ENCODE measurements around the gene SAFB.

The SAFB gene

GRCh38 chr19:5678071-5678718, 55.3 kb downstream of the SAFB start:
- POLR2A ChIA-PET, result interaction anchor here (0.5 kb wide), 2 partner anchors 22 to 961 kb away, joined by 3 to 5 read pairs; no protein-coding TSS in a partner anchor
- no peak for TF ChIP-seq CTCF (IDR thresholded peaks at IDR 0.05; ENCODE audit: control extremely low read depth, extremely low read depth, low read depth, missing control alignments)
- DNase-seq (ENCODE audit: extremely low spot score), result no peak
- CTCF ChIA-PET, result interaction anchor here (5.5 kb wide), 1 partner anchor 10 kb away, joined by 32 read pairs; the partner anchor contains the start of gene RPL36

GRCh38 chr19:5679289-5680083, 56.6 kb downstream of the SAFB start:
- no peak for TF ChIP-seq CTCF (IDR thresholded peaks at IDR 0.05; ENCODE audit: control extremely low read depth, extremely low read depth, low read depth, missing control alignments)
- ChIA-PET POLR2A (interaction anchor here (0.6 to 0.8 kb wide), 2 partner anchors 12 to 41 kb away, joined by 3 read pairs; partner anchors contain the start of gene CATSPERD), CTCF (interaction anchor here (5.5 kb wide), 1 partner anchor 9 kb away, joined by 32 read pairs; the partner anchor contains the start of gene RPL36)
- peak; percentile 20 for DNase-seq (ENCODE audit: extremely low spot score)

DNA sequence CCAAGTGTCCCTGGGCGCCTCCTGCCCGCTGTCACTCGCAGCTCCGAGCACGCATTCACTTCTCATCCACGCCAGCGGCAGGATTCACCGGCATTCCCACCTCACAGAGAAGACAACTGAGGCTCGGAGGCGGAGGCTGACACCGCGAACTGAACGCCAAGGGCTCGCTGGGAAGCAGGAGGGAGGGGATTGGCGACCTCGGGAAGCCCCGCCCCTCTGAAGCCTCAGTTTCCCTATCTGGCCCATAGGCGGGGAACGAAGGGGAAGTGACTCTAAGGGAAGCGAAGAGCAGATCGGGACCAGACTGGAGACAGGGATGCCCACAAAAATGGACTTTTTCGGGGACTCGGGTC, 57.2 kb downstream of the SAFB start:
- POLR2A ChIA-PET, result interaction anchor here (0.6 to 0.8 kb wide), 2 partner anchors 11 to 41 kb away, joined by 3 read pairs; partner anchors contain the start of gene CATSPERD
- CTCF ChIA-PET, result interaction anchor here (5.5 kb wide), 1 partner anchor 8 kb away, joined by 32 read pairs; the partner anchor contains the start of gene RPL36
- DNase-seq (ENCODE audit: extremely low spot score), result peak; percentile 22
- no peak for TF ChIP-seq CTCF (IDR thresholded peaks at IDR 0.05; ENCODE audit: control extremely low read depth, extremely low read depth, low read depth, missing control alignments)

DNA sequence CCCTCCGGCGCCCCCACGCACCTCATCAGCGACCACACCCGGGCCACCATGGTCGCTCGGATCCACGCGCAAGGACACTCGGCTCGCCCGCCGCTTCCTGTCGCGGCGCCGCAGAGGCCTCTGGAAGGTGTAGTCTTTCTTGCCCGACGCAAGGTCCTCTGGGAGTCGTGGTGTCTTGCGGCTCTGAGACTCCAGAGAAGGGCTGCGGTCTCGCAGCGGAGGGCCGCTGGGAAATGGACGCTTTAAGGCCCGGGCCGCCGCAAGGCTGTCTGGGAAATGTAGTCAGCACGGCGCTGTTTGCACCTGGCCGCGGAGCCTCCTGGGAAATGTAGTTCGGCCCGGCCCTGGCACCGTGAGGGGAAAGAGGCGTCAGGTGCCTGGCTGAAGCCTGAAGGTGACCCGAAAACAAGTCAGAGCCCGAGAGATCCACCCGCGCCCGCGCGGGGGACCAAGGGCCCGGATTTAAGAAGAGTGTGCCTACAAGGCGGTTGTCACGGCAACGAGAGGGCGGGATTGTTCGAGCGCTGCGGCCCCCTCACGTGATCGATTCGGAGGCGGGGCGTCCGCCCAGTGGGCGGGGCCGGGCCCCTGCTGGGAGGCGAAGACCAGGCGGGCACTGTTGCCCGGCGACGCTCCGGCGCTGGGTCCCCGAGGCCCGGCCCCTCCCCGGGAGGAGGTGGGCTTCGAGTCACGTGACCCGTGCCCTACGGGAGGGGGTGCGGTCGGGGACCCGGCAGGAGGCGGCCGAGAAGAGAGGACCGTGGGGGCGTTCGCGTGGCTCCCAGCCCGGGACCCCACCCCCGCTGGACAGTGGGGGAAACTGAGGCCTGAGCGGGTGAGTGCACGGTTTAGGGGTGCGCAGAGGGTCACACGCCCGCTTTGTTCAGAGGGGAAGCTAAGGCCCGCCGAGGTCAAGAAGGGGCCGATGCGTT, 57.8 kb downstream of the SAFB start, which contains the start of the genes HSD11B1L and MICOS13:
HSD11B1L (plus strand) TSS at position 591 of the 932 bp plus-strand sequence. CDS start 3,806 bp downstream, outside the sequence.
MICOS13 (minus strand) TSS at position 80 of the 932 bp plus-strand sequence; CDS start at position 50, 30 bp downstream.
- CTCF ChIA-PET, result no interaction called here
- POLR2A ChIA-PET, result no interaction called here
- peak; percentile 96 for DNase-seq (ENCODE audit: extremely low spot score)
- TF ChIP-seq CTCF (IDR thresholded peaks at IDR 0.05; ENCODE audit: control extremely low read depth, extremely low read depth, low read depth, missing control alignments), result no peak

DNA sequence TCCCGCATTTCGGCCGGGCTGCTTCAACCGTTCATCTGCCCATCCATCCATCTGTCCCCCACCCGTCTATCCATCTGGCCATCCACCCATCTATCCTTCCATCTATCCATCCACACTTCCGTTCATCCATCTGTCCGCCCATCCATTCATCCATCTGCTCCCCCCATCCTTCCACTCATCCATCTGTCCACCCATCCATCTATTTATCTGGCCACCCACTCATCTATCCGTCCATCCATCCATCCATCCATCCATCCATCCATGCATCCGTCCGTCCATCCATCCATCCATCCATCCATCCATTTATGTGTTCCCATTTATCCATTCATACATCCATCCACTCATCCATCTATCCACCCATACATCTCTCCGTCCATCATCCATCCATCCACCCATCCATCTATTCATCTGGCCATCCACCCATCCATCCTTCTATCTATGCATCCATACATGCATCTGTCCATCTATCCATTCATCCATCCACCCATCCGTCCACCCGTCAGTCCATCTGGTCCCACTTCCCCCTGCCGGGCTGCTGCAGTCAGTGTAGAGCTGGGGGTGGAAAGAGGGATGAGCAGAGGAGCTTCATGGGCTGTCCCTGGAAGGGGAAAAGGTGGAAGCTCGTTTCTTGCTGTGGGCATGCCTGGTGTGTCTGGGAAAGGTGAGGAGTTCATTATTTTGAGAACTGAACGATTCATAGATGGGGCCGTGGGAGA, 58.7 kb downstream of the SAFB start:
- POLR2A ChIA-PET, result no interaction called here
- CTCF ChIA-PET, result no interaction called here
- TF ChIP-seq CTCF (IDR thresholded peaks at IDR 0.05; ENCODE audit: control extremely low read depth, extremely low read depth, low read depth, missing control alignments), result no peak
- no peak for DNase-seq (ENCODE audit: extremely low spot score)

Data from GM10248 (cell line).